Measurements from ENCODE around the gene P2RX1.

GRCh38 chr17:3918372-3919122 lies 2.3 kb upstream of the P2RX1 start:
- no peak for TF ChIP-seq CTCF (IDR thresholded peaks at IDR 0.05)
- no peak for TF ChIP-seq POLR2A (IDR thresholded peaks at IDR 0.05; ENCODE audit: low read length)
- TF ChIP-seq POLR2AphosphoS2 (conservative IDR thresholded peaks at IDR 0.05; ENCODE audit: low read length) = no peak
